ENCODE data around the gene TNIK.

Gene TNIK

DNA sequence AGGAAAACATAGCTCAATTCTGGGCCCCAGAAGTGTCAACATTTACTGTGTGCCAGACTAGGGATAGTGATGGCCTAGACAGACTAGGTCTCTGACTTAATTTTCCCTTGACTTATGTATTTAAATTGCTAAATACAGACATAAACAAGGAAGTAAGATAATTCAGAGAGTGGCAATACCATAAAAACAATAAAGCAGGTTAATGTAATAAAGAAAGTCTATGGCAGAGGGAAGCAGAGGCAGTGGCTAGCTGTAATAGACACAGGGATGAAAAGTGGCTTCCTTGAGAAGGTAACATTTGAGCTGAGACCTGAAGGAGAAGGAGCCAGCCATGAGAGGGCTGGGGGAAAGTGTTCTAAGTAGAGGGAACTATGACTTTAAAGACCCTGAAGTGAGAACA is 95.7 kb downstream of the TNIK start:
- DNase-seq (ENCODE audit: low spot score) = no peak
- ChIA-PET POLR2A (ENCODE audit: low non-redundant PET) (no interaction called here), CTCF (interaction anchor here (0.9 kb wide), 1 partner anchor 33 kb away, joined by 3 read pairs; no protein-coding TSS in a partner anchor)
- no peak overlapping the region for H3K27ac ChIP-seq
- TF ChIP-seq, protein P1, sequence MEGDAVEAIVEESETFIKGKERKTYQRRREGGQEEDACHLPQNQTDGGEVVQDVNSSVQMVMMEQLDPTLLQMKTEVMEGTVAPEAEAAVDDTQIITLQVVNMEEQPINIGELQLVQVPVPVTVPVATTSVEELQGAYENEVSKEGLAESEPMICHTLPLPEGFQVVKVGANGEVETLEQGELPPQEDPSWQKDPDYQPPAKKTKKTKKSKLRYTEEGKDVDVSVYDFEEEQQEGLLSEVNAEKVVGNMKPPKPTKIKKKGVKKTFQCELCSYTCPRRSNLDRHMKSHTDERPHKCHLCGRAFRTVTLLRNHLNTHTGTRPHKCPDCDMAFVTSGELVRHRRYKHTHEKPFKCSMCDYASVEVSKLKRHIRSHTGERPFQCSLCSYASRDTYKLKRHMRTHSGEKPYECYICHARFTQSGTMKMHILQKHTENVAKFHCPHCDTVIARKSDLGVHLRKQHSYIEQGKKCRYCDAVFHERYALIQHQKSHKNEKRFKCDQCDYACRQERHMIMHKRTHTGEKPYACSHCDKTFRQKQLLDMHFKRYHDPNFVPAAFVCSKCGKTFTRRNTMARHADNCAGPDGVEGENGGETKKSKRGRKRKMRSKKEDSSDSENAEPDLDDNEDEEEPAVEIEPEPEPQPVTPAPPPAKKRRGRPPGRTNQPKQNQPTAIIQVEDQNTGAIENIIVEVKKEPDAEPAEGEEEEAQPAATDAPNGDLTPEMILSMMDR (conservative IDR thresholded peaks at IDR 0.05; ENCODE audit: low read depth) = no peak

DNA sequence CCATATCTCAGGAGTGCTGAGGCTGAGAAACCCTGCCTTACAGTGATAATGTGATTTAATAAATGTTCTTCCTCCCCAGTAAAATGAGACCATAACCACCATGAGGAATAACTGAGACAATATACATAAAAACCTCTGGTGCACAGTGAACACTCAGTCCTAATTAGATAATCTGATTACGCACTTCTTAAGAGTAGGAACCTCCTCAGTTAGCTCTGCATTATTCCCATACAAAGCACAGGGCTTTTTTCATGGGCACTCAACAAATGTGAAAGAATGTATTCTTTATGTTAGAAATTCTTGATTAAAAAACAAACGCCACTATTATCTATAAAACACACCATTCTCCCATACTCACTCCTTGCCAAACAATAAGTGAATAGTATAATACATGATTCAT is 97.0 kb downstream of the TNIK start:
- no peak overlapping the region for H3K27ac ChIP-seq
- ChIA-PET CTCF (no interaction called here), POLR2A (ENCODE audit: low non-redundant PET) (no interaction called here)
- TF ChIP-seq, protein P1 (conservative IDR thresholded peaks at IDR 0.05; ENCODE audit: low read depth) = no peak
- DNase-seq (ENCODE audit: low spot score) = no peak

DNA sequence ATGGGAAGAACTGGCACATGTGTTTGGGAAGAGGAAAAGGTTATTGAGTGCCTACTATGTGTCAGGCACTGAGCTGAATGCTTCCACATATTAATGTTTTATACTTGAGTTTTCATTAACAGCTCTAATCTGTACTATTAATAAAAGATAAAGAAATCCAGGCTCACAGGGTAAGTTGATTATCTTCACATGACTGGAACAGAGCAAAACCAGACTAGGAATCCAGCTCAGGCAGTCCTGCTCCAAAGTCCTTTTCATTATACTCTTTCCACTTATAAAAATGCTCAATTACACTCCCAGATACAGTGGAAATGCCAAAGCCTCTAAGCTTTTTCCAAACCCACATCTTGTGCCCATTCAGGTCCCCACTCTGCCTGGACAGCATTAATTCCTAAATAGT is 97.6 kb downstream of the TNIK start:
- no peak for DNase-seq (ENCODE audit: low spot score)
- TF ChIP-seq, protein P1 (conservative IDR thresholded peaks at IDR 0.05; ENCODE audit: low read depth) = no peak
- POLR2A ChIA-PET (ENCODE audit: low non-redundant PET) = no interaction called here
- CTCF ChIA-PET = no interaction called here
- no peak overlapping the region for H3K27ac ChIP-seq

DNA sequence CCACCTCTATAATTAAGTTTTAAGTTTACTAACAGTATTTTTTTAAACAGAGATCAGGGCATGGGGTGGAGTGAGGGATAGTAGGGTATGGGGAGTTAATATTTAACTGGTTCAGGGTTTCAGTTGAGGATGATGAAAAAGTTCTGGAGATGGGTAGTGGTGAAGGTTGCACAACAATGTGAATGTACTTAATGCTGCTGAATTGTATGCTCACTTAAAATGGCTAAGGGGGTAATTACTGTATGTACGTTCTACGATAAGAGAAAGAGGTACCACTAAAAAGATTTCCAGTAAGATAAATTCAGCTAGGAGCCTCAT is 101.4 kb downstream of the TNIK start:
- DNase-seq (ENCODE audit: low spot score) = no peak
- no peak overlapping the region for H3K27ac ChIP-seq
- TF ChIP-seq, protein P1 (conservative IDR thresholded peaks at IDR 0.05; ENCODE audit: low read depth) = no peak
- POLR2A ChIA-PET (ENCODE audit: low non-redundant PET) = no interaction called here
- CTCF ChIA-PET = interaction anchor here (0.6 kb wide), 1 partner anchor 188 kb away, joined by 4 read pairs; no protein-coding TSS in a partner anchor

DNA sequence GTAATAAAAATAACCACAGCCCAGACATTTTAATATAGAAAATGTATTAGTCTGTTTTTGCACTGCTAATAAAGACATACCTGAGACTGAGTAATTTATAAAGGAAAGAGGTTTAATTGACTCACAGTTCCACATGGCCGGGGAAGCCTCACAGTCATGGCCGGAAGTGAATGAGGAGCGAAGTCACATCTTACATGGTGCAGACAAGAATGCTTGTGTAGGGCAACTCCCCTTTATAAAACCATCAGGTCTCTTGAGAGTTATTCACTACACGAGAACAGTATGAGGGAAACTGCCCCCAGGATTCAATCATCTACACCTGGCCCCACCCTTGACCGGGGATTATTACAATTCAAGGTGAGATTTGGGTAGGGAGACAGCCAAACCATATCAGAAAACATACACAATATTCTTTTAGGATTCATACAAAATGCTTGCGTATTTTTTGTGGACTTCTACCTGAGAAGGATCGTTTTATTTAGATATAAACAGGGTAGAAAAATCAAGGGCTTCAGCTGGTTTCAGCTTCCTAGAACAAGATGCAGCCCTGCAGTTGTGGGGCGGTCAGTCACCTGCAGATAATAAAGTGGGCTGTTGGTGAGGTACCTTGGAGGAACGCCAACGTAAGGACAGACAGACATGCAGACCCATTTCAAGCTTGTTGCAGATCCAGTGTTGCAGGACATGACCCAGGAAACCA is 101.9 kb downstream of the TNIK start:
- DNase-seq (ENCODE audit: low spot score) = no peak
- CTCF ChIA-PET = interaction anchor here (0.6 kb wide), 1 partner anchor 189 kb away, joined by 4 read pairs; no protein-coding TSS in a partner anchor
- POLR2A ChIA-PET (ENCODE audit: low non-redundant PET) = no interaction called here
- H3K27ac ChIP-seq = no peak overlapping the region
- TF ChIP-seq, protein P1 (conservative IDR thresholded peaks at IDR 0.05; ENCODE audit: low read depth) = no peak

DNA sequence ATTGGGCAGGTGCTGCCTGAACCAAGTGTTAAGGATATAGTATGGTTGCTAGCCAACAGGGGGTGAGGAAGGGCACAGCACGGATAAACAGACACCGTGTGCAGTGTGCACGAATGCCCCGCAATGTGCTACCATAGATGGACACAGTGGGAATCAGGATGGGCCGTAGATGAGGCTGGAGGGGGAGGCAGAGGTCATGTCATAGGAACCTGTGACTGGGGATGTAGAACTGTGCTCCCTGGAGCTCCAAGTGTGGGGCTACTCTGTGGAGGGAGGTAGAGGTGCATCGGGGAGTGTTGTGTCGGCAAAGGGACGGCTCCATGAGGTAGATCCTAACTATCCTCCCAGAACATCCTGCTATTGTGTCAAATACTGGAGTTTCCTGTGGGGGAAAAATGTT is 102.5 kb downstream of the TNIK start:
- TF ChIP-seq, protein P1 (conservative IDR thresholded peaks at IDR 0.05; ENCODE audit: low read depth) = no peak
- POLR2A ChIA-PET (ENCODE audit: low non-redundant PET) = interaction anchor here (0.6 kb wide), 1 partner anchor 52 kb away, joined by 3 read pairs; no protein-coding TSS in a partner anchor

More for the DNA sequence above, 102.5 kb downstream of the TNIK start:
- CTCF ChIA-PET = no interaction called here
- no peak for DNase-seq (ENCODE audit: low spot score)
- H3K27ac ChIP-seq = no peak overlapping the region

All from RWPE1 (cell line).